ENCODE results near the gene MC5R.

The MC5R gene
- 0 to 0.12 (median 0) reads per million in 4 donors for total RNA-seq

DNA sequence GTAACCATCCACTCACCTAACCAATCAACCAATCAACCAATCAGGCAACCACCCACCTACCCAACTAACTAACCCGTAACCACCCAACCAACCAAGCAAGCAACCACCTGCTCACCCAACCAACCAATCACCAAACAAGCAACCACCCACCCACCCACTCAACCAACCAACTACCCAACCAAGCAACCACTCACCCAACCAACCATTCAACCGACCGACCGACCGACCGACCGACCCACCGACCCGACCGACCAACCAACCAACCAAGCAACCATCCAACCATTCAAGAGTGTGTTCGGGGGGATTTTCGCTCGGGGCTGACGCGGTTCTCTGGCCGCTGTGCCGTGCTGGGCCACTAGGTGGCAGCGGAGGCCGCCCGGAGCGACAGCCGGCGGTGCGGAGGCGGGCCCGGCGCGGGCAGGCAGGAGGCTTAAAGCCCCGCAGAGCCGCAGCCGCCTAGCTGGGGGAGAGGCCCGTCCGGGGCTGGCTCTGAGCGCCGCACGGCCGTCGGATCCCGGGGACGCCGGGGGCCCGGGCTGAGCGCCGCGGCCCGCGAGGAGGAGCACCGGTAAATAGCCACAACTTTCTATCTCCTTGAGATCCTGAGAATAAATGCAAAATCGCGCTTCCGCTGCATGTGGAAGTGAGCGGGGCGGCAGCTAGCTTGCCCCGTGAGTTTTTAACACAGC is at the start of gene MC5R:
TSS of gene MC5R (plus strand) at position 443 of the 689 bp plus-strand sequence. CDS start 1,617 bp downstream, outside the sequence.
- DNase-seq, result peak; percentile 37 to 61 (median 50)

GRCh38 chr18:13775058-13775457 is 48.9 kb upstream of the MC5R start:
- no peak for DNase-seq

GRCh38 chr18:13791181-13791580 is 32.8 kb upstream of the MC5R start:
- DNase-seq, result no peak

DNA sequence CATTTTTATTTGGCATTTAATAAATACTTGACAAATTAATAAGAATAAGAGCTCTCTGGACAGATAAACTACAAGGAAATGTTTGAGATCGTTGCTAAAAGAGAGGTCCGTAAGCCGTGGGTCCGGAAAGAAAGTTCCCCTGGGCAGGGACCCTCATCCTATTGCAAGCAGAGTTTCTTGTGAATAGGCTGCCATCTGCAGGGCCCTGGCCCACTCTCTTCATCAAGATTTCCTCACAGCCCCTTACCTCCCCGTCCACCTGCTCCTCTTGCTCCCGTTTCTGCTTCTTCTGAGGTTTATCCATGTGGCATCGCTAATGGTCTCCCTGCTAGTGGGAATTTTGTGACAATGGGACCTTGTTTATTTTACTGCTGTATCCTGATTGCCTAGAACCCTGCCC is 30.1 kb upstream of the MC5R start:
- no peak for DNase-seq

DNA sequence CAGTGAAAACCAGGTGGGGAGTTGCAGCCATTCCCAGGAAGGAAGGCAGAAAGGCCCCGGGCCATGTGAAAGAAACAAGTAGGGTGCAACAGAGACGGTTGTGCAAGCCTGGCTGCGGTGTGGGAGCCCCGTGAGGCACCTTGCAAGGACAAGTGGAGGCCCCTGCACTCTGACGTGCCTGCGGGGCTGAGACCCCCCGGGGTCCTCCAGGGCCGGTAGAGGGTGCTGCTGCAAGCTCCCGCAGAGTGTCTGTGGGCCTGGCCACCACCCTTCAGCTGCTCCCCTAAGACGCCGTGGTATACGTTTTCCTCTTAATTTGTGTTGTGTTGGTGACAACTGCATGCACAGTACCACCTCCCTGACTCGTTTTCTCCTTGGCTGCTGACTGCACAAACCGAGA is 27.4 kb upstream of the MC5R start:
- no peak for DNase-seq

- no peak for DNase-seq
Observed at GRCh38 chr18:13797157-13797611, 26.8 kb upstream of the MC5R start.

- DNase-seq, result no peak
Observed at GRCh38 chr18:13799396-13799795, 24.6 kb upstream of the MC5R start.

GRCh38 chr18:13800505-13801259 is 23.3 kb upstream of the MC5R start:
- DNase-seq, result peak in 3 of 5 donors; percentile 10 to 61 (median 19)

DNA sequence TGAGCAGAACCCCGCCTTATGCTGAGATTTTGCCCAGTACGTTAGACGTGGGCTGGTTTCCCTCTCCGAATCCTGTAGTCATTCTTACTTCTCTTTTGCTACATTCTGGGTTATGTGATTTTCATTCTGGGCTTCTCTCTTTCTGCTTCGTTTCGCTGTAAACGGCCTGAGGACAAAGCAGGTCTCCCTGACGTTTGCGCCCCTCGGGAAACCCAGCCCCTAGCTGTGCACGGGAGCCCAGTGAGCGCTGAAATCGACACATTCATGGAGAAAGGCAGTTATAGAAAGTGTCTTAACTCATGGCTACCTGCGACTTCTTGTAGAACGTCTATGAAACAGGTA is 22.7 kb upstream of the MC5R start:
- DNase-seq, result no peak

GRCh38 chr18:13804305-13804704 is 19.6 kb upstream of the MC5R start:
- DNase-seq, result no peak

- DNase-seq, result no peak
Observed at GRCh38 chr18:13808294-13809042, 15.5 kb upstream of the MC5R start.

DNA sequence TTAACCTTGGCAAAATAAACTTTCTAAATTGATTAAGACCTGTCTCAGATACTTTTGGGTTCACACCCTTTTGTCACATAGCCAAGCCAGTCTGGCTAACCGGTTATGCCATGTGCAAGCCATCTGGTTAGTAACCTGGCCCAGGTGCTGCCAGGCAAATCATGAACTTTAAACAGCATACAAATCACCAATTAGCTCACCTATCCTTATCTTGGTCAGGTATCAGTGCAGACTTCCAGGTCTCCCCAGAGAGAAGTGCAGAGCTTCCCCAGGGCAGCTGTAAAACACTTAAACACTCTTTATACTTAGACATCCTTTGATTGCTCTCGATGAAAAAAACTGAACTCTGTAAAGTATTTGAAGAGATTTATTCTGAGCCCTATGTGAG is 14.9 kb upstream of the MC5R start:
- no peak for DNase-seq

DNA sequence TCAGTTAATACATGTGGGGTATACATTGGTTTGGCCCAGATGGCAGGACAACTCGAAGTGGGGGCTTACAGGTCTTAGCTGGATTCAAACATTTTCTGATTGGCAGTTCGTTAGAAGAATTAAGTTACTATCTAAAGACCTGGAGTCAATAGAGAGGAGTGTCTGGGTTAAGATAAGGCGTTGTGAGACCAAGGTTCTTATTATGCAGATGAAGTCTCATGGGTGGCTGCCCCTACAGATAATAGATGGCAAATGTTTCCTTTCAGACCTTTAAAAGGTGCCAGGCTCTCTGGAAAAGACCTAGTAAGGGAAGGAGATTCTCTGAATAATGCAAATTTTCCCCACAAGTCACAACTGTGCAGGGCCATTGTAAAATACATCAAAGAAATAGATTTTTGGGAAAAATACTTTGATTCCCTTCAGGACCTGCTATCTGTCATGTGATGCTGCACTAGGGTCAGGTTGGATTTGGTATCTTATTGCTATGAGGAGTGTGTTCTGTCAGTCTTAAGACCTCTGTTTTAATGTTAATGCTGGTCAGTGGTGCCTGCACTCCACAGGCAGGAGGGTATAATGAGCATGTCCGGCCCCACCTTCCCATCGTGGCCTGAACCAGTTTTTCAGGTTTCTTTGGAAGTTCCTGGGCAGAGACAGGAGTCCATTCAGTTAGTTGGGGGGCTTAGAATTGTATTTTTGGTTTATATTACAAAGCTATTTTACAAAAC is 14.3 kb upstream of the MC5R start:
- no peak for DNase-seq

GRCh38 chr18:13810950-13811485 is 12.9 kb upstream of the MC5R start:
- no peak for DNase-seq

DNA sequence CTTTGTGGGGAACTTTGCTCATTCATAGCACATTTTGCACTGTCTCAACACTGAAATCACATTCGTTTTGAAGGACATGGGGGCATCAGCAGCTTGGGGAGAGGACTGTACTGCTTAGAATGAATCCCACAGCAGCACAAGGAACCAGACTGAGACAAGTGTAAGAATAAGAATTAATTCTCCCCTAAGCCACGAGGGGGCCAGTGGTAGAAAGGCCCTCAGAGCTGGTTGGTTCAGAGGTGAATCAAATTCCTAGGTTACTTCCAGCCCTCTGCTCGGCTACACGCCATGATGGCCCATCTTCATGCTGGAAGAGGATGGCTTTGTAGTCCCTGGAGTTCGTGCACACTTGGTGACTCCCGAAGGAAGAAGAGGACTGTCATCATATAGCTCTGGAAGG is 12.0 kb upstream of the MC5R start:
- no peak for DNase-seq

DNA sequence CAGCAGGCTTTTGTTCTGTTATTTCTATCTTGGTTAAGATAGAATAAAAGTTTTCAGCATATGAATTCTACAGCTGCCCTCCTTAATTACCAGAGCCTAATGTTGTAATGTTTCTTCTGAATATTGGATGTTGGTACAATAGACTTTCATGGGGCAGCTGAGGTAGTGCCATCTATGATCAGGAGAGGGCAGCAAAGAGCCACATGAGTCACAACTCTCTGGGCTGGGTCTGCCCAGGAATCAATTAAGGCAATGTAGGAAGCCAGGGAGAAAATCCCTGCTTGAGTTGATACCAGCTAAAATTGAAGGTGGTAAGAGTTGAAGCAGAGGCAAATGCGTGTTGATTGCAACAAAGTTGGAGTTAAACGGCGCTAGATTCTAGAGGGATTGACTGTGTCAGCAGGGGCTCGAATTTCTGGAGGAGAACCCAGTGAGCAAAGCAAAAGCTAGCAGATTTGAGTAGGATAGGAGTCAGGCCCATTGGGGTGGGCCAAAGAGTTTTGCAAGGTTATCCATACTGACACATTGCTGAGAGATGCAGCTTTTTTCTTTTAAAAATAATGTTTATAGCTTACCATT is 10.6 kb upstream of the MC5R start:
- peak in 3 of 5 donors; percentile 11 to 46 (median 43) for DNase-seq

- DNase-seq, result no peak
Observed at GRCh38 chr18:13826209-13826608, 2.3 kb downstream of the MC5R start.

GRCh38 chr18:13831864-13832508 is 8.0 kb downstream of the MC5R start:
- no peak for DNase-seq

DNA sequence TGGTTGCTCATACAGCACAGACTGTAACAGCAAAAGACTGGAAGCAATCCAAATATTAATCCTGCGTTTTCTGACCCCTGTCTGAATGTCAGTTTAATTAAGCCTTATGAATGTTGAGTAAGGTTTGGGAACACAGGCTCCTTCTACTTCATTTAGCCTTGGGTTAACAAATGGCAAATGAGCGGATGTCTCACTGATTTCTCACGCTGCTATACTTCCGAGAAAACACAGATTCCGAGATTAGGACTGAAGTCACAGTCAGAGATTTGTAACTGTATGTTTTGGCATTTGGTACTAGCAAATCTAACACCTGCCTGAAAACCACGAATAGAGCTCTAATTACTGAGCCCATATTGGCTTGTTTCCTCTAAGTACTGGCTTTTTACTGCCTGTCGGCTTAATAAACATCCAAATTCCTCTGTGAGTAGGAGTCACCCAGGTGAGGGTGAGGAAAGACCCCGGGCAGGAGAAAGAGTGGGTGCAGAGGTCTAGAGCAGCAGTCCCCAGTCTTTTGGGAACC is 10.6 kb downstream of the MC5R start:
- no peak for DNase-seq

DNA sequence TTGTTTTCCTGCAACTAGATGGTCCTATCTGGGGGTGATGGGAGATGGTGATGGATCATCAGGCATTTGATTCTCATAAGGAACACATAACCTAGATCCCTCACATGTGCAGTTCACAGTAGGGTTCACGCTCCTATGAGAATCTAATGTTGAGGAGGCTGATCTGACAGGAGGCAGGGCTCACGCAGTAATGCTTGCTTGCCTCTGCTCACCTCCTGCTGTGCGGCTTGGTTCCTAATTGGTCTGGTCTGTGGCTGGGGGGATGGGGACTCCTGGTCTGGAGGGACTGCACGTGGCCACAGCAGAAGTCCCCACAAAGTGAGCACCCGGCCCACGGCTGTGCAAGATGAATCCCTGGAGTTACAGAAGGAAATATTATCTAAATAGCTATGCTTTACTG is 11.3 kb downstream of the MC5R start:
- DNase-seq, result no peak

DNA sequence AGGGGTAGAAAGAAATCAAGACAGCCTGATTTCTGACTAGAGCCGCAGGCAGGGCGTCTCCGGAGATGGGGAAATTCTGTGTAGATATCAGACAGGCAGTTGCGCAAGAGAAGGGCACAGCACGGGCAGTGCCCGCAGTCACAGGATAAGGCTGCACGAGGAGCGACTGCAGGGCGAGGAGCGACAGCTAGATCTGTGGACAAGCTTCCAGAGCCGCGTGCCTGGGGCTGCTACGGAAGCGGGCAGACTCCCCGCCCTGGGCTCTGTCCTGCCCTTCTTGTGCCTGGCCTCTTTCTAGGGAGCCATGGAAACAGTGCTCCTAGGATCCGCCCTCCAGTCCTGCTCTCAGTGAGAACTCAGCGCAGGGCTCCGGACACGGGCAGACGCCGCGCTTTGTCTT is 12.6 kb downstream of the MC5R start:
- DNase-seq, result no peak
